Kidney (tissue), 14 donors: Measurements from ENCODE around the gene RAD51B. TPM values are rescaled to one million over a fixed set of nuclear protein-coding genes. Genes with fewer than 3 reads are reported as not detected.

Experiments
- DNase-seq, 5 donors: peaks; one replicate each; pipeline ENCODE4 v3.0.0-alpha.2; 2013 to 2020
- FAIRE-seq: peaks from 2 replicates; lab custom pipeline; 2012; peaks lifted over from hg19 to GRCh38; lab: Jason Lieb, UNC
- H3K27ac ChIP-seq, 2 donors: one replicate each; pipeline ENCODE4 v1.7.0; 2013; ENCODE audit warnings: low read depth in 2 of 2, low read length in 2 of 2, inconsistent platforms in 1 of 2
- H3K27me3 ChIP-seq: one replicate; pipeline ENCODE4 v1.7.1; 2013; ENCODE audit warnings: low read length, inconsistent platforms; ENCODE audit not compliant: control insufficient read depth, insufficient read depth
- H3K36me3 ChIP-seq, 3 donors: one replicate each; pipeline versions ENCODE4 v1.7.0 to v1.7.1; 2013; ENCODE audit warnings: low read length in 3 of 3, control low read depth in 1 of 3, inconsistent platforms in 1 of 3; ENCODE audit not compliant: insufficient read depth in 3 of 3, control insufficient read depth in 2 of 3
- H3K4me1 ChIP-seq, 3 donors: one replicate each; pipeline versions ENCODE4 v1.7.0 to v1.7.1; 2013; ENCODE audit warnings: low read length in 3 of 3, inconsistent platforms in 1 of 3, low read depth in 1 of 3; ENCODE audit not compliant: control insufficient read depth in 2 of 3, insufficient read depth in 2 of 3
- H3K4me3 ChIP-seq, 3 donors: one replicate each; pipeline versions ENCODE4 v1.7.0 to v1.8.1; 2013; ENCODE audit warnings: low read length in 3 of 3, control low read depth in 1 of 3, inconsistent platforms in 1 of 3
- H3K9ac ChIP-seq, 3 donors: one replicate each; pipeline versions ENCODE4 v1.7.0 to v1.7.1; 2013; ENCODE audit warnings: low read length in 3 of 3, control low read depth in 1 of 3, inconsistent platforms in 1 of 3
- H3K9me3 ChIP-seq, 3 donors: one replicate each; pipeline versions ENCODE4 v1.7.0 to v1.7.1; 2013; ENCODE audit warnings: low read length in 3 of 3, control low read depth in 1 of 3, inconsistent platforms in 1 of 3; ENCODE audit not compliant: control insufficient read depth in 2 of 3, insufficient read depth in 1 of 3
- intact Hi-C: fragments of 100-400 bp; cut with DNase I; formaldehyde crosslinking; loops from one replicate; pipeline ENCODE4 v1.11.1; 2022
- polyA plus RNA-seq: library from polyadenylated mRNA; stranded (reverse); fragments of 350-450 nt; fragmentation: Illumina TruSeq; extraction: RNeasy Lipid Tissue Mini Kit (QIAGEN cat#74804); gene quantifications from one replicate; pipeline ENCODE4 v1.2.3, GENCODE V29; 2014; ENCODE audit warnings: low read depth, low replicate concordance; ENCODE audit not compliant: insufficient read depth
- total RNA-seq: library from RNA; stranded (reverse); fragmentation: NEBNext Ultra II Directional; extraction: Animal tissue kit (Norgen Biotek cat#: 25700); gene quantifications from one replicate; pipeline ENCODE4 v1.2.1, GENCODE V29; 2021
- TF ChIP-seq, protein P1 (sequence below): IDR thresholded peaks from 3 replicates; pipeline ENCODE4 v1.5.1; 2012; ENCODE audit warnings: mild to moderate bottlenecking, moderate library complexity, borderline replicate concordance; ENCODE audit not compliant: insufficient read depth; ENCODE audit errors: extremely low read depth
- donor health status: control.
- donor health status: control.
- donor health status: control.
- donor health status: control.
- donor health status: control.
- donor health status: DM: yes; HTN: yes; CAD: no.
- donor health status: Normal renal cell carcinoma (clear cell type).

The RAD51B gene
- total and polyA plus RNA-seq, 2 donors from 2014 or later = 6.9 to 18.0 TPM

DNA sequence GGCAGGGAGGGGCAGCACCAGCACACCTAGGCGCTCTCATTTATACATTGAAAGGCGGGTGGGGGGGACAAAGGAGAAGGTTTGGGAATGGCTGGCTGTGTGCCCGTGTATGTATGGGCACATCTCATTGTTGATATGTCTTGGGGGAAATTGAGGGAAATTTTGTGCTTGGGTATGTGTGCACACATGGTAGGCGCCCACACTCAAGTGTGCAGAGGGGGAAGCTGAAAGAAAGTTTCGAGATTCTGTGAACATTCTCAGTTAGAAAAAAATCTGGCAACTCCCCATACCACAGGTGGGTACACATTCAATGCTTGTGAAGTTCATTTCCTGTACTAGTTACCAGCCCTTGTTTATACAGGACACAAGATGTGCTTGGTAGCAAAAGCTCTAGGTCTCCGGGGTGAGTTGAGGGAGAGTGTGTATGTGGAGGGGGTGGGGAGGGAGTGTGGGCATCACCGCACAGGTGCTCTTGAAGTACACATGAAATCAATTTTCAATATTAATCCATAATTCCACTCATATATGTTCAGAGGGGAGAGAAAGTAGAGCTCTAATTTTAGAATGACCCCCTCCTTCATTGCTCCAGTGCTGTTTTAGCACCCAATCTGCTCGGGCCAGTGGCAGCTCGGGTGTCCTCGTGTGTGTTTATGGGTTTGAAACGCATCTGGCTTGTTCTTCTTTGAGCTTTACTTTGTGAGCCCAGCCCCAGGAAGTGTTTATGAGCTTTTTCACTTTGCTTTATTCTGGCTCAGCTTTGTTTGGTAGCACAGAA is 687.3 kb downstream of the RAD51B start:
- intact Hi-C loops = no loop called here
- peak in 2 of 5 donors; percentile 25 to 44 for DNase-seq
- FAIRE-seq = no peak
- Histone ChIP-seq H3K27ac (no peak overlapping the region), H3K4me3 (no peak overlapping the region), H3K9me3 (no peaks in the 10 kb centered on the region), H3K27me3 (no peaks in the 10 kb centered on the region), H3K4me1 (peaks cover 5 to 13% (median 10%) of the 10 kb centered on the region in 3 donors), H3K9ac (no peak overlapping the region), H3K36me3 (no peaks in the 10 kb centered on the region)
- TF ChIP-seq, protein P1, sequence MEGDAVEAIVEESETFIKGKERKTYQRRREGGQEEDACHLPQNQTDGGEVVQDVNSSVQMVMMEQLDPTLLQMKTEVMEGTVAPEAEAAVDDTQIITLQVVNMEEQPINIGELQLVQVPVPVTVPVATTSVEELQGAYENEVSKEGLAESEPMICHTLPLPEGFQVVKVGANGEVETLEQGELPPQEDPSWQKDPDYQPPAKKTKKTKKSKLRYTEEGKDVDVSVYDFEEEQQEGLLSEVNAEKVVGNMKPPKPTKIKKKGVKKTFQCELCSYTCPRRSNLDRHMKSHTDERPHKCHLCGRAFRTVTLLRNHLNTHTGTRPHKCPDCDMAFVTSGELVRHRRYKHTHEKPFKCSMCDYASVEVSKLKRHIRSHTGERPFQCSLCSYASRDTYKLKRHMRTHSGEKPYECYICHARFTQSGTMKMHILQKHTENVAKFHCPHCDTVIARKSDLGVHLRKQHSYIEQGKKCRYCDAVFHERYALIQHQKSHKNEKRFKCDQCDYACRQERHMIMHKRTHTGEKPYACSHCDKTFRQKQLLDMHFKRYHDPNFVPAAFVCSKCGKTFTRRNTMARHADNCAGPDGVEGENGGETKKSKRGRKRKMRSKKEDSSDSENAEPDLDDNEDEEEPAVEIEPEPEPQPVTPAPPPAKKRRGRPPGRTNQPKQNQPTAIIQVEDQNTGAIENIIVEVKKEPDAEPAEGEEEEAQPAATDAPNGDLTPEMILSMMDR = no peak

DNA sequence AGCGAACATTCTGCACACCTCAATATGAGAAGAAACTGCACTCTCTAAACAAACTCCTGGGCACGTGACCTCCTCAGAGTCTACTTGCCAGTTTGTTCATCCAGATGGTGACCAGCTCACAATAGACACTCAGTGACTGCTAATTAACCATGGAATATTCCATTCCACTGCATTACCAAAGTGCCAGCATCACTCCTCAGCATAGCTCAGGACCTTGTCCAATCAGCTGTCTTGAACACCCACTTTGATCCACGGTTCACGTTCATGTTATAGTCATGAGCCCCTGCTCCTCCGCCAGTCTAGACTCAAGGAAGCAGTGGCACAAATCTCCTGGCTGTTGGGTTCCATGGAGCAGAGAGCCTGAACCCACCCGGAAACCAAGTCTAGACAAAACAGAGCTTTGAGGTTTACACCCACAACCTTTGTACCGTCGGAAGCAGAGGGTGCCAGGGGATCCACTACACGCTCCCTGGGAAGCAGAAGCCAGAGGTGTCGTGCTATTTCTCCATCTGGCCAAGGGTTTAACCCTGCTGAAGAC is 688.0 kb downstream of the RAD51B start:
- H3K4me1 ChIP-seq = peaks cover 5 to 13% (median 5%) of the 10 kb centered on the region in 3 donors
- intact Hi-C loops = no loop called here
- no peak overlapping the region for H3K27ac ChIP-seq
- no peaks in the 10 kb centered on the region for H3K36me3 ChIP-seq
- TF ChIP-seq, protein P1 = no peak
- H3K9me3 ChIP-seq = no peaks in the 10 kb centered on the region
- no peaks in the 10 kb centered on the region for H3K27me3 ChIP-seq
- H3K4me3 ChIP-seq = no peak overlapping the region
- DNase-seq (peak in 1 of 5 donors; percentile 8), FAIRE-seq (no peak)
- no peak overlapping the region for H3K9ac ChIP-seq

DNA sequence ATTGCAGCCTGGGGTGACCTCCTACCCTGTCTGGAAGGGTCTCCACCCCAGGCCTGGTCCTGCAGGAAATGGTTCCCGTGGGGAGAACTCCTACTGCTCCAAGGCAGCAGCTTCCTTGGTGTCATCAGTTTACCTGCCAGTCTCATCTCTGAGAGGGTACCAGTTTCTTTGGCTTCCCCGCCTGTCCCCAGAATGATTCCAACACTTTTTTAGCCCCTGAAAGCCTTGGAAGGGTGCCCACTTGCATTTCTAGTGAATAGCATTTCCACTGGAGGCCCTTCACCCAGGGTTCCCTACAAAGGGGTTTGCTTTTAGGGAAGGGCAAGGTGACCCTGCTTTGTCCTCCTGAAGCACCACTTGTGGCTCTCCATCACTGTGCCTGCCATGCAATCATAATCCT is 689.0 kb downstream of the RAD51B start:
- Histone ChIP-seq H3K36me3 (no peaks in the 10 kb centered on the region), H3K27me3 (no peaks in the 10 kb centered on the region), H3K4me1 (peaks cover 0 to 14% (median 5%) of the 10 kb centered on the region in 3 donors), H3K4me3 (no peak overlapping the region), H3K9me3 (no peaks in the 10 kb centered on the region), H3K9ac (no peak overlapping the region), H3K27ac (no peak overlapping the region)
- FAIRE-seq (no peak), DNase-seq (no peak)
- TF ChIP-seq, protein P1 = no peak
- intact Hi-C loops = no loop called here
